T-helper 17 cell (primary cell): ENCODE results near the gene SCD. TPM values are rescaled to one million over a fixed set of nuclear protein-coding genes. Genes with fewer than 3 reads are reported as not detected.

Experiments used
- ATAC-seq: fragments of 150-1000 bp; cut with Tn5 transposase; 2 replicates; pipeline ENCODE4 v1.10.0; 2021; ENCODE audit warnings: mild to moderate bottlenecking, moderate library complexity
- DNase-seq, 3 donors: peaks; one replicate each; pipeline versions ENCODE4 v3.0.0 to v3.0.0-alpha.2; 2020 to 2021
- H3K9me3 ChIP-seq: one replicate; pipeline ENCODE4 v1.7.0; 2013; ENCODE audit warnings: low read length, mild to moderate bottlenecking; ENCODE audit not compliant: control insufficient read depth, poor library complexity, severe bottlenecking
- H3K27ac Mint-ChIP-seq: one replicate; pipeline ENCODE4 v1.8.0; 2022; ENCODE audit warnings: mild to moderate bottlenecking, moderate library complexity, mixed read lengths
- H3K27me3 Mint-ChIP-seq: one replicate; pipeline ENCODE4 v1.8.0; 2022; ENCODE audit warnings: mixed read lengths
- H3K36me3 Mint-ChIP-seq: one replicate; pipeline ENCODE4 v1.8.0; 2022; ENCODE audit warnings: low read depth, mixed read lengths
- H3K4me1 Mint-ChIP-seq: one replicate; pipeline ENCODE4 v1.8.0; 2022; ENCODE audit warnings: mild to moderate bottlenecking, mixed read lengths
- H3K4me3 Mint-ChIP-seq: one replicate; pipeline ENCODE4 v1.8.0; 2022; ENCODE audit warnings: mild to moderate bottlenecking, moderate library complexity, mixed read lengths
- total RNA-seq, 4 donors: library from RNA in 2 of 4; stranded (reverse) in 2 of 4; gene quantifications; one replicate each; pipeline ENCODE4 v1.2.3 and lab custom pipeline; 2022 to 2026

Gene SCD
- total RNA-seq, 2 donors from 2014 or later = 0.77 to 1.5 TPM

DNA sequence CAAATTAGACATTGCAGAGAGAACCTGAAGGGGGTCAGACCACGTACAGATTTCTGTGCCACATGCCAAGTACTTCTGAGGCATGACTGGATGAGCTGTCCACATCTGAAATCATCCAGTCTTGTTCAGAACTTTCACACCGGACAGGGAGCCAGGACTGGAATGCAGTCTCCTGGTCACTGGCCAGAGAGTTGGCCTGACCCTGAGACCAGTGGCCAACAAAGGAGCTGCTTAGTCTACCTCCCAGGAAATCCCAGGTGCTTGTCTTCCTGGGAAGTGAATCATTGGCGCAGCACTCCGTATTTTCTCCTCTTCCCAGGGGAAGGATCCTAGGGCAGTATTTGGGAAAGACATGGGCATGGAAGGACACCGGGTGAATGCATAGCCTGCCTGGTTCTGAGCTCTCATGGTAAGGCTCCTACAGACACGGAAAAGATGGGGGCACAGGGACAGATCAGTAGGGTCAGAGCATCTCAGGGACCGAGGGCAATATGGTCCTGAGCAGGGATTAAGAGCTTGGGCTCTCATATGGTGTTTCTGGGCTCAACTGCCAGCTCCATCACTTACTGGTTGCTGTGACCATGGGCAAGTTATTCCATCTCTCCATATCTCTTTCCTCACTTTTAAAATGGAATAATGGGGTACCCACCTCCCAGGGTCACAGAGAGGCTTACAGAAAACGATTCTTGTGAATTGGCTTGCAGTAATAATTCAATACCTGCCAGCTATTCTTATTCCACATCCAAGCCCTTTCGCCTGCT is 1.3 kb upstream of the SCD start:
- H3K9me3 ChIP-seq = no peaks in the 10 kb centered on the region
- Mint-ChIP-seq H3K36me3 (no peaks in the 10 kb centered on the region), H3K27me3 (peaks cover 14% of the 10 kb centered on the region), H3K4me3 (peak overlapping the region; percentile 90), H3K27ac (no peak overlapping the region), H3K4me1 (peaks cover 16% of the 10 kb centered on the region)
- DNase-seq (no peak), ATAC-seq (no peak)

GRCh38 chr10:100346351-100346764 is 675 bp upstream of the SCD start:
- H3K27ac Mint-ChIP-seq = no peak overlapping the region
- ATAC-seq (peak; percentile 66), DNase-seq (peak; percentile 16 to 42 (median 41))
- peak overlapping the region; percentile 90 for H3K4me3 Mint-ChIP-seq
- no peaks in the 10 kb centered on the region for H3K36me3 Mint-ChIP-seq
- H3K27me3 Mint-ChIP-seq = peaks cover 20% of the 10 kb centered on the region
- peaks cover 22% of the 10 kb centered on the region for H3K4me1 Mint-ChIP-seq
- H3K9me3 ChIP-seq = no peaks in the 10 kb centered on the region

DNA sequence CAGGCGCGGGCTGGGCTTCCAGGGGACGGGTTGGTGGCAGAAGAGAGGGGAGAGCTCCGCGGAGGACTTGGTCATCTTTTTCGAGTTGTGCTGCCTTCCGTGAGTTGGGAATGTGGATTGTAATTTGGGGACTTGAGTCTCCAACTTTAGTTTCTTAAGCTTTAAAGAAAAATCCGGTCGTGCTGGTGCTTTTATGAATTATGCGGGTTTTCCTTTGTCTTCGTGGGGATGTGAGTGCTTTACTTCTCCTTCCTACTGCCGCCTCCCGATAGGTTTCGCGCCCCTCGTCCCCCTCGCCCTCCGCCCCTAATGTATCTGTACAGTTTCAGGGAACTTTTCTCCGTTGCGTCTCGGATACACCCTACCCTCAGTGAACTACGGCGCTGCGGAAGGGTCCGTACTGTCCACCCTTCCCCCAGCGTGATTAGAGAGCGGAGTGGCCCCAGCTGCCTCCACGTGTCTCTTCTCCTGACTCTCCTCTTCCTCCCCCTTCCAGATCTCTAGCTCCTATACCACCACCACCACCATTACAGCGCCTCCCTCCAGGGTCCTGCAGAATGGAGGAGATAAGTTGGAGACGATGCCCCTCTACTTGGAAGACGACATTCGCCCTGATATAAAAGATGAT is 649 bp downstream of the SCD start:
- no peaks in the 10 kb centered on the region for H3K9me3 ChIP-seq
- ATAC-seq = no peak
- peaks cover 2% of the 10 kb centered on the region for H3K36me3 Mint-ChIP-seq
- no peak for DNase-seq
- peak overlapping the region; percentile 90 for H3K4me3 Mint-ChIP-seq
- peaks cover 22% of the 10 kb centered on the region for H3K4me1 Mint-ChIP-seq
- H3K27me3 Mint-ChIP-seq = peaks cover 26% of the 10 kb centered on the region
- H3K27ac Mint-ChIP-seq = no peak overlapping the region

- Mint-ChIP-seq H3K27me3 (peaks cover 26% of the 10 kb centered on the region), H3K4me1 (peaks cover 20% of the 10 kb centered on the region), H3K36me3 (peaks cover 2% of the 10 kb centered on the region), H3K4me3 (peak overlapping the region; percentile 90), H3K27ac (no peak overlapping the region)
- ATAC-seq (no peak), DNase-seq (no peak)
- no peaks in the 10 kb centered on the region for H3K9me3 ChIP-seq
Measured at GRCh38 chr10:100348389-100348927, 1.4 kb downstream of the SCD start.

DNA sequence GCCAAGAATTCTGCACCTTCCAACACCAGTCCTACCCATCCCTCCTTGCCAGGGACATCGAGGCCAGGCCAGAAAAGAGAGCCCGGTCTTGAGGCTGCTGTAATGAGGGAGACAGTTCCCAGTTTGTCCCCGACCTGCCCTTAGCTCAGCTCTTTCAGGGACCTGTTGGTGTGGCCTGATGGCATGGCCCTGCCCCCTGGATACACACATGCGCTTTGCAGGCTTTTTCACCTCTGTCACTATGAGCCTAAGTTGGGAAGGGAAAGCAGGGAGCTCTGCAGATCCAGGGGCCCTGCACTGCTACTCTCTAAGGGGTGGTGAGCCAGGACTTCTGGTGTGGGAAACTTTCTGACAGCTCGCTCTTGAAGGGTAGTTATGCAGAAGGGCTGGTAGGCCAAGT is 2.1 kb downstream of the SCD start:
- no peaks in the 10 kb centered on the region for H3K9me3 ChIP-seq
- DNase-seq = no peak
- H3K27me3 Mint-ChIP-seq = peaks cover 26% of the 10 kb centered on the region
- peaks cover 2% of the 10 kb centered on the region for H3K36me3 Mint-ChIP-seq
- H3K4me1 Mint-ChIP-seq = peaks cover 20% of the 10 kb centered on the region
- H3K27ac Mint-ChIP-seq = no peak overlapping the region
- ATAC-seq = no peak
- no peak overlapping the region for H3K4me3 Mint-ChIP-seq

DNA sequence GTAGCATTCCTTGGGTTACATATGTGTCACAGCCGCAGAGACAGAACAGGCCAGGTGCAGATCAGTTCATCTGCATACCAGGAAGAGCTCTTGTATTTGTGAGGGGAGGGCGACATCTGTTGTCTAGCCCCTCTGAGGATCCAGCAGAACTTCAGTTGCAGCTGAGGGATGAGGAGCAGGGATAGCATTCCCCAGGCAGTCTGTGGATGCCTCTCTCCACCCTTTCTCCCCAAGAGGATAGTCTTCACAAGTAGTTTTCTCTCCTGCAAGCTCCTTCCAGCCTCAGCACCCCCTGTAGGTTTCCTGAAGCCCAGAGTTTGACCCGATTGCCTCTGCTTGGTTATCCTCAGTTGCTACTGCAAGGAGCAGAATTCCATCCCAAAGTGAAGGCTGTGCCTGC is 2.6 kb downstream of the SCD start:
- H3K9me3 ChIP-seq = no peaks in the 10 kb centered on the region
- Mint-ChIP-seq H3K4me3 (no peak overlapping the region), H3K27me3 (peaks cover 26% of the 10 kb centered on the region), H3K36me3 (peaks cover 2% of the 10 kb centered on the region), H3K4me1 (peaks cover 17% of the 10 kb centered on the region), H3K27ac (no peak overlapping the region)
- ATAC-seq (no peak), DNase-seq (no peak)

- ATAC-seq (no peak), DNase-seq (no peak)
- peaks cover 26% of the 10 kb centered on the region for H3K27me3 Mint-ChIP-seq
- no peak overlapping the region for H3K4me3 Mint-ChIP-seq
- H3K36me3 Mint-ChIP-seq = peaks cover 5% of the 10 kb centered on the region
- H3K27ac Mint-ChIP-seq = peak overlapping the region; percentile 63
- no peaks in the 10 kb centered on the region for H3K9me3 ChIP-seq
- peaks cover 16% of the 10 kb centered on the region for H3K4me1 Mint-ChIP-seq
Measured at GRCh38 chr10:100350914-100351485, 4.0 kb downstream of the SCD start.

DNA sequence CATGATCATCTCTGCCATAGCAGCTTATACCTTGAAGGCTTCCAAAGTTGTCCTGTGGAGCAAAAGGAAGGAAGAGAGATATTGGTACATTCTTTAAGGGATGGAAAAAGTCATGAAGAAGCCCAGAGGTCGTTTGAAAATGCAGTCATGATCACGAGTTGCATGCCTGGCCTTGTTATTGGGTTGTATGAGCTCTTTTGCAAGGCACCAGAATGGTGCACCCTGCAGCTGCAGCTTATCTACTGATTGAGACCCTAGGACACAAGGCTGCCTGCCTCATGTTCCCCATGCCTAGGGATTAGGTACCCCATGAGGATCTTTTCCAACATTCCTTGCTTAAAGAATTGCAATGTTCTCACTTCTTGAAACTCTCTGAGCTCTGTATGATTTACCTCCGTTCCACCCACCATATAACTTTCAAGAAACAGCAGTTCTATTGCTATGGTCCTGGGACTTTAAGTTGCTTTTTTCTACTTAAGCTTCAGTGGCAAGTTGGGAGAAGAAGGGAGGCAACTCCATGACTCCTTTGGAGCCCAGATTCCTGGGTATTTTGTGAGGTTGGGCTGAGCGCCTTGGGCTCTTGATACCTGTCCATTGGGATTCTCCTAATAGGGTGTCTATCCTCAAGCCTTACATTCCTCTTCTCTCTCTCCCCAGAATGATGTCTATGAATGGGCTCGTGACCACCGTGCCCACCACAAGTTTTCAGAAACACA is 6.9 kb downstream of the SCD start:
- ATAC-seq (no peak), DNase-seq (no peak)
- H3K27me3 Mint-ChIP-seq = peaks cover 20% of the 10 kb centered on the region
- peaks cover 11% of the 10 kb centered on the region for H3K4me1 Mint-ChIP-seq
- no peak overlapping the region for H3K4me3 Mint-ChIP-seq
- no peaks in the 10 kb centered on the region for H3K9me3 ChIP-seq
- H3K36me3 Mint-ChIP-seq = peaks cover 10% of the 10 kb centered on the region
- peak overlapping the region; percentile 41 for H3K27ac Mint-ChIP-seq

DNA sequence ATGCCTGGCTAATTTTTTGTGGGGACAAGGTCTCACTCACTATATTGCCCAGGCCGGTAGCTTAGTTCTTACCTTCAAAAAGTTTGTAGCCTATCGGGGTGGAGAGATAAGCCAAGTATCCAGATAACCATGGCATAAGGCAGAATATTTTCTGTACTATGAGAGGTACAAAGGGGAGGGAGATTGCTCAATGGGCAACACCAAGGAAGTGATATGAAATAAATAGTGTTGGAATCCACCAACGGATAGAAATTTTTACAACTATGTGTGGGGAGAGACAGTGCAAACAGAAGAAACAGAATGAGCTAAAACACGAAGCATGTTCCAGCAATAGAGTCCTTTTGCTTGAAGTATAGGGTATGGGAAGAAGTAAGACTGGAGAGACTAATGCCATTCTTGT is 8.1 kb downstream of the SCD start:
- H3K36me3 Mint-ChIP-seq = peaks cover 10% of the 10 kb centered on the region
- no peaks in the 10 kb centered on the region for H3K9me3 ChIP-seq
- H3K27me3 Mint-ChIP-seq = peaks cover 14% of the 10 kb centered on the region
- no peak overlapping the region for H3K4me3 Mint-ChIP-seq
- H3K4me1 Mint-ChIP-seq = peaks cover 16% of the 10 kb centered on the region
- no peak for DNase-seq
- no peak for ATAC-seq
- no peak overlapping the region for H3K27ac Mint-ChIP-seq

GRCh38 chr10:100356067-100357017 is 9.3 kb downstream of the SCD start:
- no peak overlapping the region for H3K27ac Mint-ChIP-seq
- no peaks in the 10 kb centered on the region for H3K9me3 ChIP-seq
- H3K4me1 Mint-ChIP-seq = peaks cover 10% of the 10 kb centered on the region
- peaks cover 7% of the 10 kb centered on the region for H3K27me3 Mint-ChIP-seq
- peaks cover 10% of the 10 kb centered on the region for H3K36me3 Mint-ChIP-seq
- ATAC-seq (no peak), DNase-seq (no peak)
- no peak overlapping the region for H3K4me3 Mint-ChIP-seq

DNA sequence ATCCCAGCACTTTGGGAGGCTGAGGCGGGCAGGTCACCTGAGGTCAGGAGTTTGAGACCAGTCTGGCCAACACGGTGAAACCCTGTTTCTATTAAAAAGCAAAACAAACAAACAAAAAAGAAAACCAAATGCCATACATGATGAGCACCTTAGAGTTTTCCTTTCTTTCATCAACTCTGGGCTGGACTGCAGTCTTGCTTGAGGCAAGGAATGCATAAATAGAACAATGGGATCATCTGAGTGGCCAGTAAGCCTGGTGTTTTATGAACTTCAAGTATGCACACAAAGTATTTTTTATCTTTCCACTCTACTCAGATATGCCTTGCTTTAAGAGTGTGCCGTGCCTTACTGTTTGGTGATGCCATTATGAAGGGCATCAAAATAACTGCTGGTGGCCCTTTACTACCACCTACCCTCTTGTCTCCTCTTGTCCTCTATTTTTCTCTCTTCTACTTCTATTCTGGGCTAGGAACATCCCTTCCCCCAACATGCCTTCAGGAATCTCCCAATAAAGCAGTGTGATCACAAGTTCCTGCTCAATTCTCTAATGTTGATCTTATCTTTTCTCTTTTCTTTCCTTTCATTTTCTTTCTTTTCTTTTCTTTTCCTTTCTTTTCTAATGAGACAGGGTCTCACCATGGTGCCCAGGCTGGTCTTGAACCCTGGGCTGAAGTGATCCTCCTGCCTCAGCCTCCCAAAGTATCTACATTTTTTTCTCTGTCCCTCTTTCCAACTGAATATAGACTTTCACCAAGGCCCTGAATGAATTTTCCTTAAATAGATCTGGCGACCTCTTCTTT is 10.2 kb downstream of the SCD start:
- peaks cover 4% of the 10 kb centered on the region for H3K27me3 Mint-ChIP-seq
- H3K27ac Mint-ChIP-seq = no peak overlapping the region
- DNase-seq (no peak), ATAC-seq (no peak)
- H3K9me3 ChIP-seq = no peaks in the 10 kb centered on the region
- H3K4me1 Mint-ChIP-seq = peaks cover 10% of the 10 kb centered on the region
- H3K4me3 Mint-ChIP-seq = no peak overlapping the region
- peaks cover 9% of the 10 kb centered on the region for H3K36me3 Mint-ChIP-seq

DNA sequence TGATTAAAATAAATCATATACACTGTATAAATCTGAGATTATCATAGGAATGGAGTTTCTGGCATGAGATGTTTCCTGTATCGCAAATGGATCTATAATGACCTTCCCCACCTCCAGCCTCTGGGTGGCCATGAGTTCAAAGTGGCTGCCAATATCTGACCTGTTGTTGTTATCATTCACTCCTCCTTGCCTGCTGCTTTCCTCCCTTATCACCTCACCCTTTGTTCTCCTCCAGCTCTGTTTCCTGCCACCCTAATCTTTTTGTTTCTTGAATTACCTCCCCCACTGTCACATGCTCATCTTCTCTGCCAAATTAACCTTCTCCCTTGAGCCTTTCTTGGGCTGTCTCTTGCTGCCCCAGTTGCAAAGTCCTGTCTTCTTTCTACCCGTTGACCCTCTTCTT is 12.0 kb downstream of the SCD start:
- peaks cover 10% of the 10 kb centered on the region for H3K4me1 Mint-ChIP-seq
- no peak for ATAC-seq
- H3K9me3 ChIP-seq = no peaks in the 10 kb centered on the region
- peaks cover 8% of the 10 kb centered on the region for H3K36me3 Mint-ChIP-seq
- H3K27me3 Mint-ChIP-seq = no peaks in the 10 kb centered on the region
- no peak overlapping the region for H3K4me3 Mint-ChIP-seq
- H3K27ac Mint-ChIP-seq = peak overlapping the region; percentile 12
- no peak for DNase-seq
